WTC11 (cell line): ENCODE data around the gene PCGF5. TPM values are rescaled to one million over a fixed set of nuclear protein-coding genes. Genes with fewer than 3 reads are reported as not detected.

Experiments used
- ATAC-seq: fragments of 200-7000 bp; cut with Tn5 transposase; 2 replicates; pipeline ENCODE4 v1.10.0; 2021; ENCODE audit warnings: mild to moderate bottlenecking, moderate library complexity
- CTCF ChIA-PET: fragments of 300-600 bp; sonication (Branson Sonifier 250); formaldehyde crosslinking; loops from one replicate; lab custom pipeline; 2021; ENCODE audit warnings: antibody characterized with exemption; lab: Charles Lee
- POLR2A ChIA-PET: fragments of 350-600 bp; sonication (Branson Sonifier 250); formaldehyde crosslinking; loops from one replicate; lab custom pipeline; 2021; ENCODE audit warnings: antibody characterized with exemption; lab: Charles Lee
- DNase-seq: peaks from one replicate; pipeline ENCODE4 v3.0.0; 2021; ENCODE audit warnings: low spot score
- H3K27ac Mint-ChIP-seq: 2 replicates; pipeline ENCODE4 v1.8.0; 2021; ENCODE audit warnings: mixed read lengths
- H3K27me3 Mint-ChIP-seq: 2 replicates; pipeline ENCODE4 v1.8.0; 2021; ENCODE audit warnings: low read depth, mild to moderate bottlenecking, moderate library complexity, mixed read lengths
- H3K36me3 Mint-ChIP-seq: 2 replicates; pipeline ENCODE4 v1.8.0; 2021; ENCODE audit warnings: mixed read lengths
- H3K4me1 Mint-ChIP-seq: 2 replicates; pipeline ENCODE4 v1.8.0; 2022; ENCODE audit warnings: mixed read lengths
- H3K4me3 Mint-ChIP-seq: 2 replicates; pipeline ENCODE4 v1.8.0; 2021; ENCODE audit warnings: mild to moderate bottlenecking, moderate library complexity, mixed read lengths
- H3K9me3 Mint-ChIP-seq: 2 replicates; pipeline ENCODE4 v1.8.0; 2021; ENCODE audit warnings: mixed read lengths
- ELF4 ChIP-seq: sonication (generic); formaldehyde crosslinking; IDR thresholded peaks from 2 replicates; pipeline ENCODE4 v1.8.1; 2022; ENCODE audit warnings: low read depth, mild to moderate bottlenecking, moderate library complexity, missing genetic modification reagents
- ESRRA ChIP-seq: sonication (generic); formaldehyde crosslinking; IDR thresholded peaks from 2 replicates; pipeline ENCODE4 v1.8.1; 2022; ENCODE audit warnings: mild to moderate bottlenecking, missing genetic modification reagents, borderline replicate concordance
- ETV6 ChIP-seq: sonication (generic); formaldehyde crosslinking; IDR thresholded peaks from 2 replicates; pipeline ENCODE4 v1.8.1; 2022; ENCODE audit warnings: mild to moderate bottlenecking, missing genetic modification reagents
- GRHL2 ChIP-seq: fragments of 250-450 bp; sonication (Bioruptor Pico); IDR thresholded peaks from 2 replicates; pipeline ENCODE4 v1.8.0; 2022; ENCODE audit warnings: mild to moderate bottlenecking, moderate library complexity; ENCODE audit not compliant: insufficient replicate concordance, severe bottlenecking
- GTF2I ChIP-seq: fragments of 250-450 bp; sonication (Bioruptor Pico); conservative IDR thresholded peaks from 2 replicates; pipeline ENCODE4 v1.4.0; 2021; ENCODE audit warnings: mild to moderate bottlenecking
- HMGA2 ChIP-seq: fragments of 250-450 bp; sonication (Bioruptor Pico); IDR thresholded peaks from 2 replicates; pipeline ENCODE4 v1.4.0; 2021; ENCODE audit warnings: mild to moderate bottlenecking, moderate library complexity
- JUN ChIP-seq: sonication (generic); formaldehyde crosslinking; IDR thresholded peaks from 2 replicates; pipeline ENCODE4 v1.8.0; 2023; ENCODE audit warnings: mild to moderate bottlenecking, missing genetic modification reagents
- KAT7 ChIP-seq: sonication (generic); formaldehyde crosslinking; IDR thresholded peaks from 2 replicates; pipeline ENCODE4 v1.8.1; 2023; ENCODE audit warnings: missing genetic modification reagents, mild to moderate bottlenecking, borderline replicate concordance
- MYBL2 ChIP-seq: sonication (generic); formaldehyde crosslinking; IDR thresholded peaks from 2 replicates; pipeline ENCODE4 v1.8.1; 2023; ENCODE audit warnings: mild to moderate bottlenecking, moderate library complexity, missing genetic modification reagents
- NR2C2 ChIP-seq: sonication (generic); formaldehyde crosslinking; IDR thresholded peaks from 2 replicates; pipeline ENCODE4 v1.8.0; 2022; ENCODE audit warnings: mild to moderate bottlenecking, missing genetic modification reagents
- PREB ChIP-seq: sonication (generic); formaldehyde crosslinking; IDR thresholded peaks from 2 replicates; pipeline ENCODE4 v1.8.1; 2022; ENCODE audit warnings: mild to moderate bottlenecking, missing genetic modification reagents, moderate library complexity, borderline replicate concordance
- SMAD3 ChIP-seq: sonication (generic); formaldehyde crosslinking; IDR thresholded peaks from 2 replicates; pipeline ENCODE4 v1.8.0; 2022; ENCODE audit warnings: missing genetic modification reagents, mild to moderate bottlenecking, borderline replicate concordance
- TEAD4 ChIP-seq: sonication (generic); formaldehyde crosslinking; IDR thresholded peaks from 2 replicates; pipeline ENCODE4 v1.8.0; 2022; ENCODE audit warnings: mild to moderate bottlenecking, missing genetic modification reagents
- ZBTB21 ChIP-seq: sonication (generic); formaldehyde crosslinking; IDR thresholded peaks from 2 replicates; pipeline ENCODE4 v1.8.1; 2023; ENCODE audit warnings: mild to moderate bottlenecking, missing genetic modification reagents, borderline replicate concordance
- ZNF512 ChIP-seq: sonication (generic); formaldehyde crosslinking; IDR thresholded peaks from 2 replicates; pipeline ENCODE4 v1.8.1; 2022; ENCODE audit warnings: missing genetic modification reagents, borderline replicate concordance
- ZSCAN18 ChIP-seq: fragments of 250-450 bp; sonication (Bioruptor Pico); IDR thresholded peaks from 2 replicates; pipeline ENCODE4 v2.1.2; 2022; ENCODE audit warnings: mild to moderate bottlenecking, moderate library complexity
- total RNA-seq: library from RNA; stranded (reverse); gene quantifications from 3 replicates; pipeline ENCODE4 v1.2.3, GENCODE V29; 2021
- TF ChIP-seq, protein P1 (sequence below): fragments of 250-450 bp; sonication (Bioruptor Pico); IDR thresholded peaks from 2 replicates; pipeline ENCODE4 v1.9.0; 2021; ENCODE audit warnings: moderate library complexity, mild to moderate bottlenecking, inconsistent platforms, borderline replicate concordance
- TF ChIP-seq, protein P2 (sequence below): sonication (generic); formaldehyde crosslinking; IDR thresholded peaks from 2 replicates; pipeline ENCODE4 v1.8.0; 2022; ENCODE audit warnings: mild to moderate bottlenecking, missing genetic modification reagents
- TF ChIP-seq, protein P3 (sequence below): sonication (generic); formaldehyde crosslinking; IDR thresholded peaks from 2 replicates; pipeline ENCODE4 v1.8.0; 2022; ENCODE audit warnings: missing genetic modification reagents

PCGF5 gene
- total RNA-seq, 1 experiment from 2014 or later: 5.2 TPM

DNA sequence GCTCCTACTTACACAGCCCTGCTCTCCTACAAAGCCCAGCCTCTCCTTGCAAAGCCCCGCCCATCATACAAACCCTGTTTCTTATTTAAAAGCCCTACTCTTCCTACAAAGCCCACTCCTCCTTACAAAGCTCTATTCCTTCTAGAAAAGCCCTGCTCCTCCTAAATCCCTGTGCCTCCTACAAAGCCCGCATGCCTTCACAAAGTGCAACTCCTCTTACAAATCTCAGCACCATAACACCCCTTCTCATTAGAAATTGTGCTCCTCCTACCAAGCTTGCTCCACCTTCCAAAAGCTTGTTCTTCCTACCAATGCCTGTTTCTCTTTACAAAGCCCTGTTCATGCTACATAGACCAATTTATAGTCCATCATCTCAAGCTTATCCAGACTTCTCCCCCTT is 66.1 kb downstream of the PCGF5 start (continued):
- TF ChIP-seq, protein P1, sequence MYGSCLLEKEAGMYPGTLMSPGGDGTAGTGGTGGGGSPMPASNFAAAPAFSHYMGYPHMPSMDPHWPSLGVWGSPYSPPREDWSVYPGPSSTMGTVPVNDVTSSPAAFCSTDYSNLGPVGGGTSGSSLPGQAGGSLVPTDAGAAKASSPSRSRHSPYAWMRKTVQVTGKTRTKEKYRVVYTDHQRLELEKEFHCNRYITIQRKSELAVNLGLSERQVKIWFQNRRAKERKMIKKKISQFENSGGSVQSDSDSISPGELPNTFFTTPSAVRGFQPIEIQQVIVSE (CRISPR knock-in tag): no peak
- TF ChIP-seq TEAD4 (CRISPR knock-in tag): no peak
- no peak for TF ChIP-seq ELF4
- TF ChIP-seq HMGA2 (CRISPR knock-in tag): no peak
- TF ChIP-seq ZBTB21 (CRISPR knock-in tag): no peak
- TF ChIP-seq, protein P2, sequence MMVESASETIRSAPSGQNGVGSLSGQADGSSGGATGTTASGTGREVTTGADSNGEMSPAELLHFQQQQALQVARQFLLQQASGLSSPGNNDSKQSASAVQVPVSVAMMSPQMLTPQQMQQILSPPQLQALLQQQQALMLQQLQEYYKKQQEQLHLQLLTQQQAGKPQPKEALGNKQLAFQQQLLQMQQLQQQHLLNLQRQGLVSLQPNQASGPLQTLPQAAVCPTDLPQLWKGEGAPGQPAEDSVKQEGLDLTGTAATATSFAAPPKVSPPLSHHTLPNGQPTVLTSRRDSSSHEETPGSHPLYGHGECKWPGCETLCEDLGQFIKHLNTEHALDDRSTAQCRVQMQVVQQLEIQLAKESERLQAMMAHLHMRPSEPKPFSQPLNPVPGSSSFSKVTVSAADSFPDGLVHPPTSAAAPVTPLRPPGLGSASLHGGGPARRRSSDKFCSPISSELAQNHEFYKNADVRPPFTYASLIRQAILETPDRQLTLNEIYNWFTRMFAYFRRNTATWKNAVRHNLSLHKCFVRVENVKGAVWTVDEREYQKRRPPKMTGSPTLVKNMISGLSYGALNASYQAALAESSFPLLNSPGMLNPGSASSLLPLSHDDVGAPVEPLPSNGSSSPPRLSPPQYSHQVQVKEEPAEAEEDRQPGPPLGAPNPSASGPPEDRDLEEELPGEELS: no peak

DNA sequence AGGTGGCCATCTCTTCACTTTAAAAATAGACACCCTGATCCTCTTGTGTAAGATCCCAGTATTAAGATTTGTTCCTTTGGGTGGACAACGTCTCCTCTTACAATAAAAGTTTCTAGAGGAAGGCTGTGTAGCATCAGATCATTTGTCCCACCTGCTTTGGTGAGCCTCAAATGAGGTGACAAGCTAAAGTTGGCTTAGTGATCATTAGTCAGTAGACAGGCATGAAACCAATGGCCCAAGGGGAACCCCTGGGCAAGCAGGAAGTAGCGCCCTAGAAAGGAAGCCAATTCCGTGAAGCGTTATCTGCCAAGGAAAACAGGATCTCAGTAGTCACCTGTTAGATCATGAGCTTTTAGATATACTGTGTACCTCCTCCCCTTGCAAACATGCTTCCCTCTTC is 66.8 kb downstream of the PCGF5 start:
- ChIA-PET CTCF (interaction anchor here (0.7 to 4.6 kb wide), 5 partner anchors 9 to 638 kb away, joined by 3 to 26 read pairs (median 4); no protein-coding TSS in a partner anchor), POLR2A (no interaction called here)

GRCh38 chr10:91287912-91288311 is 67.4 kb downstream of the PCGF5 start:
- no peak for ATAC-seq
- Mint-ChIP-seq H3K9me3 (no peaks in the 10 kb centered on the region), H3K4me1 (no peaks in the 10 kb centered on the region), H3K36me3 (no peaks in the 10 kb centered on the region), H3K27me3 (peaks cover 12% of the 10 kb centered on the region), H3K4me3 (no peak overlapping the region), H3K27ac (no peak overlapping the region)
- ChIA-PET CTCF (interaction anchor here (1.0 to 4.6 kb wide), 3 partner anchors 8 to 265 kb away, joined by 4 to 26 read pairs (median 4); no protein-coding TSS in a partner anchor), POLR2A (no interaction called here)
- DNase-seq: no peak
- no peak for TF ChIP-seq MYBL2 (CRISPR knock-in tag)
- TF ChIP-seq, protein P3, sequence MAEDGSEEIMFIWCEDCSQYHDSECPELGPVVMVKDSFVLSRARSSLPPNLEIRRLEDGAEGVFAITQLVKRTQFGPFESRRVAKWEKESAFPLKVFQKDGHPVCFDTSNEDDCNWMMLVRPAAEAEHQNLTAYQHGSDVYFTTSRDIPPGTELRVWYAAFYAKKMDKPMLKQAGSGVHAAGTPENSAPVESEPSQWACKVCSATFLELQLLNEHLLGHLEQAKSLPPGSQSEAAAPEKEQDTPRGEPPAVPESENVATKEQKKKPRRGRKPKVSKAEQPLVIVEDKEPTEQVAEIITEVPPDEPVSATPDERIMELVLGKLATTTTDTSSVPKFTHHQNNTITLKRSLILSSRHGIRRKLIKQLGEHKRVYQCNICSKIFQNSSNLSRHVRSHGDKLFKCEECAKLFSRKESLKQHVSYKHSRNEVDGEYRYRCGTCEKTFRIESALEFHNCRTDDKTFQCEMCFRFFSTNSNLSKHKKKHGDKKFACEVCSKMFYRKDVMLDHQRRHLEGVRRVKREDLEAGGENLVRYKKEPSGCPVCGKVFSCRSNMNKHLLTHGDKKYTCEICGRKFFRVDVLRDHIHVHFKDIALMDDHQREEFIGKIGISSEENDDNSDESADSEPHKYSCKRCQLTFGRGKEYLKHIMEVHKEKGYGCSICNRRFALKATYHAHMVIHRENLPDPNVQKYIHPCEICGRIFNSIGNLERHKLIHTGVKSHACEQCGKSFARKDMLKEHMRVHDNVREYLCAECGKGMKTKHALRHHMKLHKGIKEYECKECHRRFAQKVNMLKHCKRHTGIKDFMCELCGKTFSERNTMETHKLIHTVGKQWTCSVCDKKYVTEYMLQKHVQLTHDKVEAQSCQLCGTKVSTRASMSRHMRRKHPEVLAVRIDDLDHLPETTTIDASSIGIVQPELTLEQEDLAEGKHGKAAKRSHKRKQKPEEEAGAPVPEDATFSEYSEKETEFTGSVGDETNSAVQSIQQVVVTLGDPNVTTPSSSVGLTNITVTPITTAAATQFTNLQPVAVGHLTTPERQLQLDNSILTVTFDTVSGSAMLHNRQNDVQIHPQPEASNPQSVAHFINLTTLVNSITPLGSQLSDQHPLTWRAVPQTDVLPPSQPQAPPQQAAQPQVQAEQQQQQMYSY (CRISPR knock-in tag): no peak
- TF ChIP-seq HMGA2 (CRISPR knock-in tag): no peak
- TF ChIP-seq ZSCAN18 (CRISPR knock-in tag): no peak
- TF ChIP-seq GTF2I (CRISPR knock-in tag): no peak
- no peak for TF ChIP-seq ZNF512
- TF ChIP-seq ESRRA (CRISPR knock-in tag): no peak
- TF ChIP-seq JUN (CRISPR knock-in tag): no peak
- no peak for TF ChIP-seq PREB (CRISPR knock-in tag)
- TF ChIP-seq, protein P2: no peak
- TF ChIP-seq KAT7 (CRISPR knock-in tag): no peak
- TF ChIP-seq ETV6 (CRISPR knock-in tag): no peak

More for the DNA sequence above, 66.8 kb downstream of the PCGF5 start:
- ATAC-seq (no peak), DNase-seq (no peak)
- Mint-ChIP-seq H3K36me3 (no peaks in the 10 kb centered on the region), H3K4me1 (no peaks in the 10 kb centered on the region), H3K27ac (no peak overlapping the region), H3K9me3 (no peaks in the 10 kb centered on the region), H3K27me3 (peaks cover 12% of the 10 kb centered on the region), H3K4me3 (no peak overlapping the region)
- TF ChIP-seq KAT7 (CRISPR knock-in tag): no peak
- TF ChIP-seq GRHL2: no peak
- no peak for TF ChIP-seq SMAD3 (CRISPR knock-in tag)
- no peak for TF ChIP-seq ESRRA (CRISPR knock-in tag)
- no peak for TF ChIP-seq NR2C2
